ENCODE results near the gene GRK3.
A peak's percentile ranks its signal among the peaks of the same experiment; 100 is the strongest.
"Not testable (repeated sequence)": the region's sequence is repeated elsewhere in the genome, so short reads cannot be mapped to it uniquely, and the experiment has no call there.

GRK3 gene

GRCh38 chr22:25692397-25693267, 128.2 kb downstream of the GRK3 start:
- no peak for DNase-seq (ENCODE audit: low read depth, low spot score)
- H3K27ac ChIP-seq = no peak overlapping the region

DNA sequence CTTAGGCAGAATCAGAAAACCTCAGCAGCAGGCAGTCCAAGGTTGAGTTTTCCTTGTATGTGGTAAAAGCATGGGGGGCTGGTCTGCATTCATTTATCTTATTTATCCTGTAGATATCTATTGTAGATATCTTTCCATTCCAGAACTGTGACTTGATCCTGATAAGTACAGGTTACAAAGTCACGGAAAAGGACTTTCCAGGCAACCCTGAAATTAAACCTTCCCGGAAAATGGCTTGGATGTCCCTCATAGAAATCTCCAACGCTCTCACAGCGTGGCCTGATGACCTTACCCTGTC, 128.7 kb downstream of the GRK3 start:
- H3K27ac ChIP-seq = no peak overlapping the region
- DNase-seq (ENCODE audit: low read depth, low spot score) = no peak

- no peak overlapping the region for H3K27ac ChIP-seq
- DNase-seq (ENCODE audit: low read depth, low spot score) = no peak
Measured at GRCh38 chr22:25694196-25694907, 129.9 kb downstream of the GRK3 start.

DNA sequence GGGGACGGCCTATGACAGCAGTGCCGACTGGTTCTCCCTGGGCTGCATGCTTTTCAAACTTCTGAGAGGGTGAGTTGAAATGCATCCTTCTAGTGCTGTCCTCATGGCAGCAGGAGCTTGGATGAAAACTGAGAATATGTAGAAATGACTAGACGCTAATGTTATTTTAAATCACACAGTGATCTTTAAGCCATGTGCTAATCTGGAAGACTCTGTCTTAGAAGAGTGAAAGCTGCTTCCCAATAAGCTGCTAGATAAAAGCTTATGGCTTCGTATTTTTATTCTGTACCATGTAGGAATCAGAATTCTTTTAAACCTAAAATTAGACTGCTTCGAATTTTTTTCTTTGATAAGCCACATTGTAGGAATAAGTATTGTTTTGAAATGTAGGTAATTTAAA, 130.7 kb downstream of the GRK3 start:
- H3K27ac ChIP-seq = no peak overlapping the region
- no peak for DNase-seq (ENCODE audit: low read depth, low spot score)

- DNase-seq (ENCODE audit: low read depth, low spot score) = no peak
- no peak overlapping the region for H3K27ac ChIP-seq
Measured at GRCh38 chr22:25696763-25697162, 132.3 kb downstream of the GRK3 start.

- no peak overlapping the region for H3K27ac ChIP-seq
- DNase-seq (ENCODE audit: low read depth, low spot score) = no peak
Measured at GRCh38 chr22:25697181-25697664, 132.7 kb downstream of the GRK3 start.

DNA sequence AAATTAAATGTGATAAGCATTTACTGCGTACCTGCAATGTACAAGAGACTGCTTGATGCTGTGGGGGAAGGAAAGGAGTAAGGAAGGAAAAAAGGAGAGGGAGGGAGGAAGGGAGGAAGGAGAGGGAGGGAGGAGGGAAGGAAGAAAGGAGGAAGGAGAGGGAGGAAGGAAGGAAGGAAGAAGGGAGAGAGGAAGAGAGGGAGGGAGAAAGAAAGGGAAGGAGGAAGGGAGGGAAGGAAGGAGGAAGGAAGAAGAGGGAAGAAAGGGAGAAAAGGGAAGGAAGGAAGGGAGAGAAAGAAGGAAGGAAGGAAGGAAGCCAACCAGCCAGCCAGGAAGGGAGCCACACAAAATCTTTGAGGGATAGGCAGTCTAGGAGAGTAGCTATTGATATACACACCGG, 133.5 kb downstream of the GRK3 start:
- H3K27ac ChIP-seq = no peak overlapping the region
- DNase-seq (ENCODE audit: low read depth, low spot score) = no peak

GRCh38 chr22:25698461-25698860, 134.0 kb downstream of the GRK3 start:
- H3K27ac ChIP-seq = no peak overlapping the region

DNA sequence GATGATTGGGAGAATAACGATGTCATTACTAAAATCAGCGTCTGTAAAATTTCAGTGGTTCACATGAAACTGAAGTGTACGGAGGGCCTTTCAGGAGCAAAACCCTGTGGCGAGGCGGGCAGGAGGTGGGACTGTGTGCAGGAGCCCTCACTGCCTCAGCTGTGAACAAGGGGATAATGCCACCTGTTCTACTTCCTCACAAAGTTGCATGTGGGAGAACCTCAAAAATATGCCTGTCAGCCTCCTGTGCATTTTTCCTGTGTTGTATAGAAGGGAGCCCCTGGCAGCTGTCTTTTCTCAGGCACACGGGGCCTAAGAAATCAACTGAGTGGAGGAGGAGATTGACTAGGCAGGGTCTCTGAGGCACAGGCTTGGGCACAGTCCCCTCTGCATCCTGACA, 134.5 kb downstream of the GRK3 start:
- no peak for DNase-seq (ENCODE audit: low read depth, low spot score)
- H3K27ac ChIP-seq = no peak overlapping the region

More at GRCh38 chr22:25698461-25698860, 134.0 kb downstream of the GRK3 start:
- no peak for DNase-seq (ENCODE audit: low read depth, low spot score)

DNA sequence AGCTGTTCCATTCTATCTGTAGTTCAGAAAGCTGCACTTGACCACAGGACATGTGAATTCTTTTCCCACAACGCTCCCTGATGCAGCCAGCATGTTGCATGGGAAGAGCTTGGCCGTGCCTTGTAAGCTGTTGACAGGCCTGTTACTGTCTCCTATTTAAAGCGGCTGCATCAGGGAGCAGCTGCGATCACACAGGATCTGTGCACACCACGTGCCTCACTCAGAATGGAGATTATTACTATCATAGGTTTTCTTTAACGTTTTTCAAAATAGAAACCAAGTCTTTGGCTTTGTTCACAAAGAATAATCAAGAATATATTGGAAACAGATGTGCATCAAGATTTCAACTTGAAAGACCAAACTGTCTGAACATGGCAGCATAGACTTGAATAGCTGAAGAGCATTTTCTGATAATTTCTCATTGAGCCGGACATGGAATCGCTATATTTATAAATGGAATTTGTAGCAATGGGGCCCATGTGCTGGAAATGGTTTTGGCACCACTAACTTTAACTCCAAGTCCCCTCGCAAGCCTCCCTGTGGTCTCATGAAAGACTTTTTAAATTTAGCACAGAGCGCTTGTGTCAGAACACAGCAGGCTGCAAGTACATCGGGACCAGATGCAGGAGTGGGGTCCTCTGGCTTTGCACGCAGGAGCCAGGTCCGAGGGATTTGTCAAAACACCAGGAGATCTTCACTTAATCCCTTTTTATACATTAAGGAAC, 136.7 kb downstream of the GRK3 start:
- no peak overlapping the region for H3K27ac ChIP-seq
- DNase-seq (ENCODE audit: low read depth, low spot score) = no peak

GRCh38 chr22:25702040-25702439, 137.6 kb downstream of the GRK3 start:
- no peak overlapping the region for H3K27ac ChIP-seq
- DNase-seq (ENCODE audit: low read depth, low spot score) = no peak

GRCh38 chr22:25702571-25703167, 138.2 kb downstream of the GRK3 start:
- no peak overlapping the region for H3K27ac ChIP-seq
- peak; percentile 56 for DNase-seq (ENCODE audit: low read depth, low spot score)

DNA sequence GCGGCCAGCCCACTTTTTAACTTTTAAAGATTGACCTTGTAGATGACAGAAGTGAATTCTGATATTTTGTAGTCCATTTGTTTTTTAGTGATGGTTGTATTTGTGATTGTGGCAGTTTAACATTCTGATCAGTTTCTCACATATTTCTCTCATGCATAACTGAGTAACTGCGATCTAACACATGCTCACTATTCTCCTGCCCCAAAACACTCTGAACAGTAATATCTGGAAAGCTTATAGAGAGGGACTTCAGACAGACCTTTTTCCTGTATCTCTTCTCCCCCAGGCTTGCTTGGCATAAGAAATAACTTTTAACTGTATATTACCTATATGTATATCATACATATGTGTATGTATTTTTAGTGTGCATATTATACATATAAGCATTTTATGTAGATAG, 140.2 kb downstream of the GRK3 start:
- H3K27ac ChIP-seq = no peak overlapping the region
- no peak for DNase-seq (ENCODE audit: low read depth, low spot score)

DNA sequence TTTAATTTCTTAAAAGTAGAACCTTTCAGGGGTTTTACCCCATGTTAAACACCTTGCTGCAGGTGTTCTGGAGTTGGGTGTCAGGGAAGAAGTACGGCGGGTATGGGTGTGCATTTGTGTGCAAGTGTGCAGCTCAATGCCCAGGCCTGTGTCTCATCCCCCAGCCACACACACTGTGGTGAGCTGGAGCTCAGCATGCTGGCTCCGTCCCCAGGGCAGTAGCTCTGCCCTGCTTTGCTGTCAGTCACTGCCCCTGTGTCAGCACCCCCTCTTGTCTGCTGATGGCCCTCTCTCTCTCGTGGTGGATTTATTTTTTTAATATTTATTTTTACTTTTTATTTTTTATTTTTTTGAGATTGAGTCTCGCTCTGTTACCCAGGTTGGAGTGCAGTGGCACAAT, 141.7 kb downstream of the GRK3 start:
- no peak for DNase-seq (ENCODE audit: low read depth, low spot score)
- H3K27ac ChIP-seq = no peak overlapping the region

DNA sequence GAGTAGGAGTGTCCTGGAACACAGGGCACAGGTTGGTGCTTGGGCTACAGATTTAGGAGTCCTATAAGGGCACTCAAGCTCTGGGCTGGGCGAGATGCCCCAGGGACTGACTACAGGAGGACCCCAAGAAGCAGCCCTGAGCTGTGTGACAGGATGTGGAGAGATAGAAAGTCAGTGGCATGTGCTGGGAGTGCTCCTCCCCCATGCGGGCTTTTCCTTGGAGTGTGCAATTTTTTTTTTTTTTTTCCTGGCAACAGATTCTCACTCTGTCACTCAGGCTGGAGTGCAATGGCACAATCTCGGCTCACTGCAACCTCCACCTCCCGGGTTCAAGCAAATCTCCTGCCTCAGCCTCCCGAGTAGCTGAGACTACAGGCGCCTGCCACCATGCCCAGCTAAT, 144.0 kb downstream of the GRK3 start:
- H3K27ac ChIP-seq = not testable (repeated sequence)

DNA sequence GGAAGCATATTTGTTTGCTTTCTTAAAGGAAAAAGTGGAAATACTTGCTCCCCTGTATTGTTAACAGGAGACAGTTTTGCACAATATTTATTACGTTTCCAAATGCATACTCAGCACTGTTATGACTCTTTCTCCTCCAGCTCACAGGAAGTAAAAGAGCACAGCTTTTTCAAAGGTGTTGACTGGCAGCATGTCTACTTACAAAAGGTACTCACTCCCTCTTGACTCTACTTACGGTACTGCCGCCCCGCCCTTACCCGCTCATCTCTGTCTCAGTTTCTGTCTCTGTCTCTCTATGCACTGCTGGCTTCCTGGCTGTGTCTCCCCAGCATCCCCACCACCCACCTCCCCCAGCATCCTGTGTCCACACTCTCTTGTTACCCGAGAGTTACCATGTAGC, 145.3 kb downstream of the GRK3 start:
- DNase-seq (ENCODE audit: low read depth, low spot score) = no peak
- no peak overlapping the region for H3K27ac ChIP-seq

More for the DNA sequence above, 144.0 kb downstream of the GRK3 start:
- DNase-seq (ENCODE audit: low read depth, low spot score) = not testable (repeated sequence)

DNA sequence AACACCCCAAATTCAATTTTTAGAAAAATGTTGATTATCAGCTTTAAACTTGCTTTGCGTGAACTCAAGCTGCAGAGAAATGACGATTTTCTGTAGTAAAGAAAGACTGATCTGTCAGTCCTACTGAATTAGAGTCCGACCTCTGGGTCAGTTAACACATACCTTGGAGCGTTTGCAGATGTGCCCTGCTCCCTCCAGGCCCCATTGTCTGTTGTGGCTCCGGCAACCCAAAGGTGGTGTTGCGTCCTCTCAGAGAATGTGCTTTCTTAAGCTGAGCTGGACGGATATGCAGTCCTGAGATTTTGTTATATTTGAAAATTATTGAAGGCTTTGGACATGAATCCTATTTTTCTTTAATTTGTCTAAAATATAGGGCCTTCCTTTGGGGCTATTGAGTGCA, 146.0 kb downstream of the GRK3 start:
- H3K27ac ChIP-seq = no peak overlapping the region
- no peak for DNase-seq (ENCODE audit: low read depth, low spot score)

DNA sequence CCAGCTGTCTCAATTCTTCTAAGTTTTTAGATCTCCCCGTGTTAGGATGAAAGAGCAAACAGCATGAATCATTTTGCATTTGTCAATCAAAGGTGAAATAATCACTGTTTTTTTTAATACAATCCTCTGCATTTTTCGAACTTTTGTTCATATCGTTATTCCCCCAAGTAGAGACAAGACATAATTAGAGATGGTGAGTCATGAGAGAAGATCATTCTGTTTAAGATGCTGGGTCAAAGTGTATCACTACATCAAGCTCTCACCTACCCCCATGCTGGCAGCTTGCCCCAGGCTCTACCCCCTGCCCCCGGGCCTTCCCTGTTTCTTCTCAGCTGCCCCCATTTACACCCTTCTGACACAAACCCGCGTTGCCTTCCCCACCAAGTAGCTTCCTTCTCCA, 147.0 kb downstream of the GRK3 start:
- no peak for DNase-seq (ENCODE audit: low read depth, low spot score)
- H3K27ac ChIP-seq = no peak overlapping the region

DNA sequence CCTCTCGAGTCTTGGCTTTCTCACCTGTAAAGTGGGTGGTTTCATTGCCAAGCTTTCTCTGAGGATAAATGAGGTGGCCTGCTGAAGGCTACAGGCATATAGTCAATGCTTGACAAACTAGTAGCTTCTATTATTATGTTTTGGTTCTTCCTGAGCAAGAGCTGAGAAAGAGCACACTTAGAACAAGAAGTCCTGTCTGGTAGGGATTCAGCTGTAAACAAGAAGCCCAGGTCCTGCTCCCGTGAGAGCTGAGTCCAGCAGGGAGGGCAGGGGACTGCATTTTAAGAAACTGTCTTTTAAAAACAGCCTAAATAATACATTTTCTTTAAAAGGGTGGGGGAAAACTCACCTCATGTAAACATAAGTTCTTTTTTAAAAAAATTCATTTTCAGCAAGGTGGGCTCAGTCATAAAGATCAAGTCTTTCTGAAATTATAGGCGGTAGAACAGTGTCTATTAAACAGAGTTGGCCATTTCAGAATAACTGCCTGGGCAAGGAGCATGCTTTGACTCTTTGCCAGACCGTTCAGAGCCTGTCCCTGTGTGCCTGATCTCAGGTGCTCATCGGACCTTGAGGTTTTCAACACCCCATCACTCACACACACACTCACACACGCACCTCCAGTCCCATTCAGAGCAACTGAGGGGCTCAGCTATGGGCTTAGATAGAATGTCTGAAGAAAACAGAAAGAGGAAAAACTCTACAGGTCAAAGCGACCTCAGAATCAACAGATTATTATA, 148.4 kb downstream of the GRK3 start:
- H3K27ac ChIP-seq = no peak overlapping the region
- no peak for DNase-seq (ENCODE audit: low read depth, low spot score)

GRCh38 chr22:25714070-25714469, 149.6 kb downstream of the GRK3 start:
- no peak for DNase-seq (ENCODE audit: low read depth, low spot score)
- no peak overlapping the region for H3K27ac ChIP-seq
